ENCODE data around the gene RPS6KC1. TPM values are rescaled to one million over a fixed set of nuclear protein-coding genes. Genes with fewer than 3 reads are reported as not detected.

RPS6KC1 gene
- total and polyA plus RNA-seq, 2 donors (not counting 3 experiments of a cell fraction or from before 2014, with no cell fraction given) = 5.1 to 18.6 TPM

- H3K4me2 ChIP-seq (ENCODE audit: insufficient read depth, low read length) = peak overlapping the region; percentile 66
- FAIRE-seq = peak; percentile 90
Observed at GRCh38 chr1:213120386-213120785, 69.3 kb downstream of the RPS6KC1 start.

More at GRCh38 chr1:213120386-213120785, 69.3 kb downstream of the RPS6KC1 start:
- H3K9me1 ChIP-seq (replicated peaks; ENCODE audit: control insufficient read depth, extremely low read depth, insufficient read depth, low read length) = no peaks in the 10 kb centered on the region
- intact Hi-C loops (cut with micrococcal nuclease) = loop anchor here (5.0 kb wide), 7 partner anchors 167 to 1212 kb away; partner anchors contain the start of gene PROX1
- H3K36me3 ChIP-seq (ENCODE audit: control insufficient read depth in 2 of 2, extremely low read depth in 1 of 2, insufficient read depth in 2 of 2, low read length in 2 of 2) = no peaks in the 10 kb centered on the region
- H4K20me1 ChIP-seq (replicated peaks; ENCODE audit: control insufficient read depth, extremely low read depth, insufficient read depth, low read length) = no peaks in the 10 kb centered on the region
- H3K4me3 ChIP-seq (replicated peaks in 1 of 3; ENCODE audit: insufficient read depth in 1 of 3, low read depth in 1 of 3, low read length in 3 of 3) = no peak overlapping the region
- no TSS peak for BruUV-seq (replicated peaks)
- no peak for TF ChIP-seq MAX (IDR thresholded peaks at IDR 0.05; ENCODE audit: insufficient read depth, insufficient read length)
- TF ChIP-seq GATA2 (IDR thresholded peaks at IDR 0.05; ENCODE audit: insufficient read depth, insufficient read length, low read depth, low read length) = no peak
- TF ChIP-seq MYC (IDR thresholded peaks at IDR 0.05; ENCODE audit: low read depth, low read length) = no peak
- TF ChIP-seq, protein P1, sequence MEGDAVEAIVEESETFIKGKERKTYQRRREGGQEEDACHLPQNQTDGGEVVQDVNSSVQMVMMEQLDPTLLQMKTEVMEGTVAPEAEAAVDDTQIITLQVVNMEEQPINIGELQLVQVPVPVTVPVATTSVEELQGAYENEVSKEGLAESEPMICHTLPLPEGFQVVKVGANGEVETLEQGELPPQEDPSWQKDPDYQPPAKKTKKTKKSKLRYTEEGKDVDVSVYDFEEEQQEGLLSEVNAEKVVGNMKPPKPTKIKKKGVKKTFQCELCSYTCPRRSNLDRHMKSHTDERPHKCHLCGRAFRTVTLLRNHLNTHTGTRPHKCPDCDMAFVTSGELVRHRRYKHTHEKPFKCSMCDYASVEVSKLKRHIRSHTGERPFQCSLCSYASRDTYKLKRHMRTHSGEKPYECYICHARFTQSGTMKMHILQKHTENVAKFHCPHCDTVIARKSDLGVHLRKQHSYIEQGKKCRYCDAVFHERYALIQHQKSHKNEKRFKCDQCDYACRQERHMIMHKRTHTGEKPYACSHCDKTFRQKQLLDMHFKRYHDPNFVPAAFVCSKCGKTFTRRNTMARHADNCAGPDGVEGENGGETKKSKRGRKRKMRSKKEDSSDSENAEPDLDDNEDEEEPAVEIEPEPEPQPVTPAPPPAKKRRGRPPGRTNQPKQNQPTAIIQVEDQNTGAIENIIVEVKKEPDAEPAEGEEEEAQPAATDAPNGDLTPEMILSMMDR (IDR thresholded peaks at IDR 0.05; ENCODE audit: extremely low read depth in 1 of 2, insufficient read depth in 1 of 2, low read depth in 1 of 2, low read length in 2 of 2) = no peak
- no peak for TF ChIP-seq EZH2 (IDR thresholded peaks at IDR 0.05; ENCODE audit: borderline replicate concordance, low read depth, low read length, severe bottlenecking)
- TF ChIP-seq JUN (IDR thresholded peaks at IDR 0.05; ENCODE audit: borderline replicate concordance, insufficient read depth, insufficient read length, low read depth) = no peak
- no peak for TF ChIP-seq POLR2AphosphoS5 (IDR thresholded peaks at IDR 0.05; ENCODE audit: insufficient read depth, low read depth, low read length)
- TF ChIP-seq POLR2A (IDR thresholded peaks at IDR 0.05; ENCODE audit: low read depth, low read length) = no peak
- TF ChIP-seq FOS (IDR thresholded peaks at IDR 0.05; ENCODE audit: borderline replicate concordance, insufficient read depth, low read length) = no peak
- no peaks in the 10 kb centered on the region for H3K79me2 ChIP-seq (ENCODE audit: control insufficient read depth, insufficient read depth, low read length)
- no peak overlapping the region for H2AFZ ChIP-seq (ENCODE audit: low read depth, low read length)
- no peaks in the 10 kb centered on the region for H3K9me3 ChIP-seq (replicated peaks; ENCODE audit: control insufficient read depth, insufficient read depth, low read length)
- dilution Hi-C loops (cut with MboI; ENCODE audit: extremely low pct_ligation_motif_present, low sequenced_read_pairs) = no loop called here
- ChIA-PET CTCF (interaction anchor here (0.9 to 2.7 kb wide), 5 partner anchors 9 to 1212 kb away, joined by 3 to 10 read pairs (median 4); no protein-coding TSS in a partner anchor), POLR2A (no interaction called here)
- H3K9ac ChIP-seq (replicated peaks; ENCODE audit: extremely low read depth, insufficient read depth, low read length) = no peak overlapping the region
- peaks cover 31% of the 10 kb centered on the region for H3K4me1 ChIP-seq (ENCODE audit: control insufficient read depth, extremely low read depth, insufficient read depth, low read length)
- peak; percentile 17 for DNase-seq (ENCODE audit: low read depth, low spot score)
- no peak overlapping the region for H3K27ac ChIP-seq (ENCODE audit: insufficient read depth, low read depth, low read length)
- H3K27me3 ChIP-seq (ENCODE audit: control insufficient read depth in 2 of 2, insufficient read depth in 2 of 2, low read length in 2 of 2) = no peaks in the 10 kb centered on the region

Measured in endothelial cell of umbilical vein (primary cell).